ENCODE data around the gene SYNM.
A peak's percentile ranks its signal among the peaks of the same experiment; 100 is the strongest.

SYNM gene

DNA sequence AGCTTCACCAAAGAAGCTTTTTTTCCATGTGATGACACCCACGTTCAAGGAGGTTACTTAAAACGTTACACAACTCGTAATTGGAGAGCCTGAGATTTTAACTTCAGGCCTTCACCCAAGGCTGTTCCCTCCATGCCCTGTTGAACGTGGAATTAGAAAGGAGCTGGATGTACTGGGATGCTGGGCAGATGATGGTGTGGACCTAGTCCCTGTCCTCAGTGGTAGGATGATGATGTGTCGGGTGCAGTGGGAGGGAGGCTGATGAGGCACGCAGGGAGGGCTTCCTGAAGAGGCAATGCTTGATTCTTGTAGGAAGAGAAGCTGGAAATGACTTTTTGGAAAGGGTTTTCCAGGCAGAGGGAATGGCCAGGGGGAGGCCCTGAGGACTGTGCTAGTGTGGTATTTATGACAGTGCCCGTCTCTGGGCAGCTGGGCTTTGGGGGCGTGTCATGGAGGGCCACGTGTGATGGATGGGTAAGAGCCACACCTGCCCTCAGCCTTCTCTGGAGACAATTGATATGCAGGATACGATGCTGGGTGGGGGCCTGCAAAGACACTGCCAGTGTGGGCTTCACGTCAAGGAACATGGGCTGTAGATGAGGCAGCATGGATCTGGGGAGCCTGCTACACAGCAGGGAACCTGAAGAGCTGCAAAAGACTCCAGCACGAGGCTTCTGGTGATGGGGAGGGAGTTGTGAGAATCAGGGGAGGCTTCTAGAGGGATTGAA lies 15.3 kb downstream of the SYNM start:
- H3K36me3 ChIP-seq (ENCODE audit: control insufficient read depth, insufficient read depth, low read length): no peaks in the 10 kb centered on the region
- no peak overlapping the region for H3K27ac ChIP-seq (ENCODE audit: low read depth, low read length)
- no peaks in the 10 kb centered on the region for H3K9me3 ChIP-seq (ENCODE audit: control insufficient read depth, insufficient read depth, low read depth, low read length)
- H3K27me3 ChIP-seq (ENCODE audit: control insufficient read depth, insufficient read depth, low read length): no peaks in the 10 kb centered on the region
- no peak overlapping the region for H3K9ac ChIP-seq (ENCODE audit: low read length)
- H3K4me1 ChIP-seq (ENCODE audit: control insufficient read depth, insufficient read depth, low read length): peaks cover 30% of the 10 kb centered on the region
- no peak overlapping the region for H3K4me3 ChIP-seq (ENCODE audit: low read depth, low read length)

DNA sequence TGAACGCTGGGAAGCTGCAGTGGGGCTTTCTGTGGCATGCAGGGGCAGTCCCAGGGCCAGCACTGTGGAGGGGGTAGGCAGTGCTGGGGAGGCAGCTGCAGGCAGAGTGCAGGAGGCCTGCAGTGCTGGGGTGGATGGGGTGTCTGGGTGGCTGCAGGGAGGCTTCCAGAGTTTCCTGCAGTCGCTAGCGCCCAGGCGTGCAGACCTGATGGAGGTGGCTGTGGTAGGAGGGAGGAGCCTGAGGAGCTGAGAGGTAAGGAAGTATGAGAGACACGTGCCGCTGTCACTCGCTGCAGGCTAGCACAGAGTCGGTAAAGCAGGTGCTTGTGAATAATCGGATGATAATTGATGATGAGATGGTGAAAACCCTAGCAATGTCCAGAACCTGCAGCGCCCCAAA lies 16.3 kb downstream of the SYNM start:
- no peak overlapping the region for H3K4me3 ChIP-seq (ENCODE audit: low read depth, low read length)
- H3K27me3 ChIP-seq (ENCODE audit: control insufficient read depth, insufficient read depth, low read length): no peaks in the 10 kb centered on the region
- no peaks in the 10 kb centered on the region for H3K9me3 ChIP-seq (ENCODE audit: control insufficient read depth, insufficient read depth, low read depth, low read length)
- no peaks in the 10 kb centered on the region for H3K36me3 ChIP-seq (ENCODE audit: control insufficient read depth, insufficient read depth, low read length)
- peaks cover 32% of the 10 kb centered on the region for H3K4me1 ChIP-seq (ENCODE audit: control insufficient read depth, insufficient read depth, low read length)
- H3K9ac ChIP-seq (ENCODE audit: low read length): no peak overlapping the region
- no peak overlapping the region for H3K27ac ChIP-seq (ENCODE audit: low read depth, low read length)

DNA sequence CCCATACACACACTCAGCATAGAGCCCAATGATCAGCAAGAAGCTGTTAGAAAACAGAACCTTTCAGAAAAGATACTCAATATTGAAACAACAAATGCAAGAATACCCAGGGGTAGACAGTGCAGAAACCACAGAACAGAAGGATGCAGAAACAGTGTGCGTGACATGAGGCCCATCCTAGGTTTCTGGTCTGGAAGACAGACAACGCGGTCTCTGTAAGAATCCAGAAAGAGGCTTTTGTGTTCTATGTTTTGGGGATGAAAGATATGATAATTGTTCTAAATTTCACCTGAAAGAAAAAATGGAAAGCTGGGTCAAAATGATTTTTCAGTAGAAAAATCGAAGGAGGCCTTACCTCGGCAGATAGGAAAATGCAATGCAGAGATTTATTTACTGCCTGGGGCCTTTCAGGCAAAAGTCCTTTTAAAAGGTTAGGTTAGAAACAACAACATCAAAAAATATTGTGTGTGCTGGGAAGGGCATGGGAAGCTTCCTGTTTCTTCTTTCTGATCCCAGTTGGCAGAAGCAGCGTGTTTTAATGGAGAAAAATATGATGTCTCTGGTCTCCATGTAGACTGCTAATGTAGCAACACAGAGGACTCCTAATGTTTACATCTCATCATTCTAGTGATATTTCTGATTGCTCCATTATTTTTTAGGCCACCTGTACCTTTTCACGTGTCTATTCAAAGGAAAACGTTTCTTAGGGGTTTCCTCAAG lies 17.0 kb downstream of the SYNM start:
- Histone ChIP-seq H3K27me3 (ENCODE audit: control insufficient read depth, insufficient read depth, low read length) (no peaks in the 10 kb centered on the region), H3K4me3 (ENCODE audit: low read depth, low read length) (no peak overlapping the region), H3K9me3 (ENCODE audit: control insufficient read depth, insufficient read depth, low read depth, low read length) (no peaks in the 10 kb centered on the region), H3K4me1 (ENCODE audit: control insufficient read depth, insufficient read depth, low read length) (peaks cover 32% of the 10 kb centered on the region), H3K36me3 (ENCODE audit: control insufficient read depth, insufficient read depth, low read length) (no peaks in the 10 kb centered on the region), H3K9ac (ENCODE audit: low read length) (no peak overlapping the region), H3K27ac (ENCODE audit: low read depth, low read length) (no peak overlapping the region)

DNA sequence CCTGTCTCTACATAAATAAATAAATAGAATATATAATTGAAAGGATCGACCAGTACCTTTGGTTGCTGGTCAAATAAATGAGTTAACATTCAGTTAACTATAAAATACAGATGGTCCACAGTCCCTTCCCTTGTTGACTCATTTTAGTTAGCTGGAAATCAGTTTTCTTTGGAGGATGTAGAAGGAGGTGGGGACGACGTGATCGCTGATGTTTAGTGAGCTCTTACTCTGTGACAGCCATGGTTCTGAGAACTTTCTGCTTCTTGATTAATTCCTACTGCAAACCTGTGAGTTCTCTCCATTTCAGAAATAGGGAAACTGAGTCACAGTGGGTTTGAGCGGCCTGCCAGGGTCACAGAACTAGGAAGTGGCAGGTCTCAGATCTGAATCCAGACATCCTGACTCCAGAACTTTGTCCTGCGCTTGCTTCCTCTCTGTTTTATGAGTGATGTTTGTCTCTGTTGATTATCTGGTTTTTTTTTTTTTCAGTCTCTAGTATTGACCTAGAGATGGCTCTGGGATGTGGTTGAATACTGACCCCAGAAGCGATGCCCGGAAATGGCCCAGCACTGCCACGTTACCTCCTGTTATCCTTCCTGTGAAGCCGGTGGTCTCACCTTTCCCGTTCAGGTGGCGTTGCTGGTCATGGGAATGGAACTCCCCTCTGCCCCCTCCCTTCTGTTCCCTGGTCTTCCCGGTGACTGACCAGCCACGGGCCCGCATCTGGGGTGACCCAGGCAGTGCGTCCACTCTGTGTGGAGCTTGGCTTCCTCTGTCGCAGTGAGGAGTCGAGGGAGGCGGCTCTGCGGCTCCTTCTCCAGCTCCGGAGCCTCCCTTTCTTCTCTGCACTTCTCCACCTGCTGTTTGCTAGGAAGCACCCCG lies 18.2 kb downstream of the SYNM start:
- H3K9ac ChIP-seq (ENCODE audit: low read length): peak overlapping the region; percentile 71
- H3K27me3 ChIP-seq (ENCODE audit: control insufficient read depth, insufficient read depth, low read length): no peaks in the 10 kb centered on the region
- H3K4me3 ChIP-seq (ENCODE audit: low read depth, low read length): no peak overlapping the region; the same call in 1 of the 2 replicates
- peak overlapping the region; percentile 69; the same call in 1 of the 2 replicates for H3K27ac ChIP-seq (ENCODE audit: low read depth, low read length)
- H3K9me3 ChIP-seq (ENCODE audit: control insufficient read depth, insufficient read depth, low read depth, low read length): no peaks in the 10 kb centered on the region
- H3K36me3 ChIP-seq (ENCODE audit: control insufficient read depth, insufficient read depth, low read length): no peaks in the 10 kb centered on the region
- H3K4me1 ChIP-seq (ENCODE audit: control insufficient read depth, insufficient read depth, low read length): peaks cover 32% of the 10 kb centered on the region

DNA sequence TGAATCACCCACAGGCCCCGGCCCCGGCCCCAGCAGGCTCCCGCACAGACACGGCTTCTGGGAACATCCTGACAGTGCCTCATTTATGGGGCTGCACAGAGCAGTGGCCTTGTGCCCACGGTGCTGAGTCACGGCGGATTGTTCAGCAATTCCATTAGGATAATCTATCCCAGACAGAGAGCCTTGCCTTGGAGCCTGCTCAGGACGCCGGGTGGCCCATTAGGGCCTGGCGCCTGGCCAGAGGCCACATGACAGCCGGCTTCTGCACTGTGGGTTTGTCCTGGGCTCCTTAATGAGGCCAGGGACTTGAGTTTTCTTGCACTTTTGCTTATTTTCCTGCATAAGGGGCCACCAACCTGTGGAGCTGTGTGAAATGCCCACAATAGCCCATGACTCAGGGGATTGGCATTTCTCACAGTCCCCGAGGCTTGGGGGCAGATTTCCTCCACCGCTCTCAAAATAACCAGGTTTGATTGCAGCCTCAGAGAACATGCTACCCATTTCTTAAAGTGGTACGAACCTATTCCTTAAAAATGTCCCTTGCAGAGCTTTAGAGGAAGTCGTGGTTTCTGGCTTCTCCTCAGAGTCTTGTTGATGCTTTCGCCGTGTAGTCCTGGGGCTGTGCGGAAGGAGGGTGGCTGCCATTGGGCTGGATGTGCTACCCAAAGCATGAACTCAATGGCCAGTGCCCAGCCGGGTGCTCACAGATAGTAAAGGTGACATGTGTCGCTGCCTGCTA lies 19.0 kb downstream of the SYNM start:
- H3K9ac ChIP-seq (ENCODE audit: low read length): peak overlapping the region; percentile 71
- no peaks in the 10 kb centered on the region for H3K27me3 ChIP-seq (ENCODE audit: control insufficient read depth, insufficient read depth, low read length)
- H3K4me3 ChIP-seq (ENCODE audit: low read depth, low read length): no peak overlapping the region; the same call in 1 of the 2 replicates
- peak overlapping the region; percentile 69; the same call in 1 of the 2 replicates for H3K27ac ChIP-seq (ENCODE audit: low read depth, low read length)
- no peaks in the 10 kb centered on the region for H3K9me3 ChIP-seq (ENCODE audit: control insufficient read depth, insufficient read depth, low read depth, low read length)
- no peaks in the 10 kb centered on the region for H3K36me3 ChIP-seq (ENCODE audit: control insufficient read depth, insufficient read depth, low read length)
- H3K4me1 ChIP-seq (ENCODE audit: control insufficient read depth, insufficient read depth, low read length): peaks cover 32% of the 10 kb centered on the region

DNA sequence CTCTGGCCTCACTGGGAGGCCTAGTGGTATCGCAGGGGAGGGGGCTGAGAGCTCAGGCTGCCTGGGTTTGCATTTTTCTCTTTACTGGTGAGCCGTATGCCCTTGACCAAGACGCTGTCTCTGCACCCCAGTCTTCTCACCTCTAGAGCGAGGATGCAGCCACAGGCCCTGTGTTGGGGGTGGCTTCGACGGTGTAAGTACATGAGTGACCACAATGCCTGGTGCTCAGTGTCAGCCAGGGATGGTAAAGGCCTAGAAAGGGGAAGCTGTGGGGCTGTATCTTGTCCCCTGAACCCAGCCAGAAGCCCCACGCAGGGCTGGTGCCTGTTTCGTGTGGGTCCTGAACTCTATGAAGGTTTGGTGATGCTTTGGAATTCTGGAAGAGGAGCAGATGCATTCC lies 19.8 kb downstream of the SYNM start:
- Histone ChIP-seq H3K9ac (ENCODE audit: low read length) (no peak overlapping the region), H3K27ac (ENCODE audit: low read depth, low read length) (peak overlapping the region; percentile 69; the same call in 1 of the 2 replicates), H3K4me3 (ENCODE audit: low read depth, low read length) (no peak overlapping the region), H3K36me3 (ENCODE audit: control insufficient read depth, insufficient read depth, low read length) (no peaks in the 10 kb centered on the region; the same call in 1 of the 2 replicates), H3K9me3 (ENCODE audit: control insufficient read depth, insufficient read depth, low read depth, low read length) (no peaks in the 10 kb centered on the region), H3K27me3 (ENCODE audit: control insufficient read depth, insufficient read depth, low read length) (no peaks in the 10 kb centered on the region), H3K4me1 (ENCODE audit: control insufficient read depth, insufficient read depth, low read length) (peaks cover 32% of the 10 kb centered on the region)

DNA sequence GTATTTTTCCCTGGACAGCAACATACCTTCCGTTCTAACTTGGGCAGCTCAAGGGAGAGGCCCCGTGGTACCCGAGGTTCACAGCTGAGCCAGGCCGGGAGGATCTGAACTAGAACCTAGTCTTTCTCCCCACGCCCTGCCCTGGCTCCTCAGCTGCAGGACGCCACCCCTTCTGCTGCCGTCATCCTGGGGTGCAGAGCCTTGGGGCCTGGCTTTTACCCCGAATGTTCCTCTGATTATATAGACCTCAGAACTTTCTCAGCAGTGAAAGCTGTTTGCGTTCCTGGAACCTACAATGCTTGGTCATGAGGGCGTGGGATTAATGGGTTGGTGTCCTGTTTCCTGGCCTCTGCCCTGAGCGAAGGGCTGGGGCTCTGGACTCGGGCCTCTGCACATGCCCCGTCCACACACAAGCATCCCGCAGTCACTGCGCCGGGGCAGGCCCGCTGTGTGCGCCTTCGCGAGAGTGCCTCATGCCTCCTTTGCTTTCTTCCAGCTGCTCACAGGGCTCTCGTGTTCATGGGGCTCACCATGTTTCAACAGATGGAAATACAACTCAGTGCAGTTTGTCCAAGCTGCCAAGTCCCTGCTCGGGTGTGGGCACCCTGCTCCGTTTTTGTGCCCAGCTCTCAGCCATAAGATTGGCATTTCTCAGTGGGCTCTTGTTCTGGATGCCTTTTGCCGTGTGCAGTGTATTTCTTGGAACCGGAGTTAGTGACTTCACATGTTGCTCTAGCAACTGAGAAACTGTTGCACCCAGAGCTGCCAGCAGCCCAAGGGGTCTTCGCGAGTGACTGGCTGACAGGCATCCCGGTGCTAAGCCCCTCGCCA lies 20.4 kb downstream of the SYNM start:
- H3K9me3 ChIP-seq (ENCODE audit: control insufficient read depth, insufficient read depth, low read depth, low read length): no peaks in the 10 kb centered on the region
- no peak overlapping the region for H3K9ac ChIP-seq (ENCODE audit: low read length)
- peaks cover 32% of the 10 kb centered on the region for H3K4me1 ChIP-seq (ENCODE audit: control insufficient read depth, insufficient read depth, low read length)

DNA sequence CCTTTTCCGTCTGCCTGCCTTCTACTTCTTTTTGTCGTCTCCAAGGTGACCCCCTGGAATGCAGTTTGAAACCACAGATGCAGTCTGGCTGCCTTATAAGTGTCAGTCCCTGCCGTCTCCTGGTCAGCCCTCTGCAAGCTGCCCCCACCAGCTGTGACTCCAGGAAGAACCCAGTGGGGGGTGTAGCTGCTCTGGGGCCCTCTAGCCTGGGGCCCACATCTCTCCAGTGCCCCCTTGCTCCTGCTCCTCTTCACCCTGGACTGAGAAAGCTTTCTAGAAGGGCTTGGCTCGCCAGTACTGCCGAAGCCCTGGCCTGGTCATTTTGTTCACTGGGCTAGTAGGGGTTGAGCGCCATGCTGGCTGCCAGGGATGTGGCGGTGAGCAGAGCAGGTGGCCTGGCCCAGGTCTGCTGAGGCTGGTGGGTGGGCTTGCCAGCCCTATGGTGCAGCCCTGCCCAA lies 21.3 kb downstream of the SYNM start:
- no peaks in the 10 kb centered on the region for H3K9me3 ChIP-seq (ENCODE audit: control insufficient read depth, insufficient read depth, low read depth, low read length)
- no peak overlapping the region for H3K27ac ChIP-seq (ENCODE audit: low read depth, low read length)
- H3K4me3 ChIP-seq (ENCODE audit: low read depth, low read length): no peak overlapping the region
- no peak overlapping the region for H3K9ac ChIP-seq (ENCODE audit: low read length)
- H3K27me3 ChIP-seq (ENCODE audit: control insufficient read depth, insufficient read depth, low read length): no peaks in the 10 kb centered on the region
- H3K36me3 ChIP-seq (ENCODE audit: control insufficient read depth, insufficient read depth, low read length): no peaks in the 10 kb centered on the region; the same call in 1 of the 2 replicates
- peaks cover 26% of the 10 kb centered on the region for H3K4me1 ChIP-seq (ENCODE audit: control insufficient read depth, insufficient read depth, low read length)

More for the DNA sequence above, 20.4 kb downstream of the SYNM start:
- Histone ChIP-seq H3K36me3 (ENCODE audit: control insufficient read depth, insufficient read depth, low read length) (no peaks in the 10 kb centered on the region; the same call in 1 of the 2 replicates), H3K27me3 (ENCODE audit: control insufficient read depth, insufficient read depth, low read length) (no peaks in the 10 kb centered on the region), H3K4me3 (ENCODE audit: low read depth, low read length) (no peak overlapping the region), H3K27ac (ENCODE audit: low read depth, low read length) (no peak overlapping the region)

DNA sequence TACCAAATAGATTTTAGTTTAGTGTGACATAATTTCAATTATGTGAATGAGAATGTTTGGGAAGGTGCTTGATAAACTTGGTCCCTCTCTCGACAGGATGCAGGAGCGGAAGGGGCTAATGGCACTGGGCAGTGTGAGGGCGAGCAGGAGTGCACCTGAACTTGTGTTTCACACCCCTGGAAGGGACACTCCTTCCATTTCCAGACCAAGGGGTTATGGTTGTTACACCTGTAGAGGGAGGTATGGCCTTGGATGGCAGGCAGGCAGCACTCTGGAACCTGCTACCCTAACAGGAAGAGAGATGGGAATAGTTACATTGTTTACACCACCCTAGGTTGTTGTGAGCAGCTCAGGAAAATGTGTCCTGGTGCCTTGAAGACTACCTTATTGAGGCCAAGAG lies 22.1 kb downstream of the SYNM start:
- Histone ChIP-seq H3K4me1 (ENCODE audit: control insufficient read depth, insufficient read depth, low read length) (peaks cover 26% of the 10 kb centered on the region), H3K27me3 (ENCODE audit: control insufficient read depth, insufficient read depth, low read length) (no peaks in the 10 kb centered on the region), H3K27ac (ENCODE audit: low read depth, low read length) (no peak overlapping the region), H3K9me3 (ENCODE audit: control insufficient read depth, insufficient read depth, low read depth, low read length) (no peaks in the 10 kb centered on the region), H3K4me3 (ENCODE audit: low read depth, low read length) (no peak overlapping the region), H3K36me3 (ENCODE audit: control insufficient read depth, insufficient read depth, low read length) (no peaks in the 10 kb centered on the region; the same call in 1 of the 2 replicates), H3K9ac (ENCODE audit: low read length) (no peak overlapping the region)
